RWPE1 (cell line): ENCODE data around the gene CCDC182.

Experiments used
- CTCF ChIA-PET: fragments of 350-600 bp; sonication (Branson Sonifier 250); formaldehyde crosslinking; extraction: SDS; loops from one replicate; lab custom pipeline; 2021; lab: Yijun Ruan, JAX
- POLR2A ChIA-PET: fragments of 400-600 bp; formaldehyde crosslinking; extraction: SDS; loops from one replicate; lab custom pipeline; 2020; ENCODE audit warnings: antibody characterized with exemption; ENCODE audit not compliant: low non-redundant PET; lab: Yijun Ruan, JAX
- DNase-seq: peaks from one replicate; pipeline ENCODE4 v3.0.0; 2012; ENCODE audit warnings: low spot score
- H3K27ac ChIP-seq: fragments of 450-650 bp; 2 replicates; pipeline ENCODE4 v1.5.1; 2017
- TF ChIP-seq, protein P1 (sequence below): fragments of 450-650 bp; conservative IDR thresholded peaks from 2 replicates; pipeline ENCODE4 v1.5.1; 2017; ENCODE audit warnings: low read depth, mild to moderate bottlenecking

The CCDC182 gene

DNA sequence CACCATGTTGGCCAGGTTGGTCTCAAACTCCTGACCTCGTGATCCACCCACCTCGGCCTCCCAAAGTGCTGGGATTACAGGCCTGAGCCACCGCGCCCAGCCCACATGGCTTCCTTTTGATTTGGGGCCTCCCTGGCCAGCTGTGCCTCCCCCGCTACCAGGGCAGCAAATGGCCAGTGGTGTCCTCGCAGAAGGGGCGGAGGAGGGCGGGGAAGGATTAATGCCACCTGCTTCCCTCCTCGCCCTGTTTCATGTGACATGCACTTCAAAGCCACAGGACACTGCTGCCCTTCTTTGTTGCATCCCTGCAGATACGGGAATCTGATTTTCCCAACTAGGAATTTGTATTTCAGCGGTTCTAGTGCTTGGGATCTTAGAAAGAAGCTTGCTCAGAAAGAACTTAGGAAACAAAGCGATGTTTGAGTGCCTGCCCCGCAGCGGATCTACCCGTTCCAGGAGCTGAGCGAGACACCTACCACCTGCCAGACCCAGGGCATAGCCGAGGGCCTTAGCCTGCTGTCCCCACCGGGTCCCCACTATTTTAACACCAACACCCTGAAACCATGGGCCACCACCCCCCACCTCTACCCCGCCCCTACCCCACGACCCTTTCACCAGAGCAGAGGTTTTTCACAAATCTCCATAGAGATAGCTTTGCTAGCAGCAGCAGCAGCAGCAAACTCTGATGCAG lies 37.7 kb upstream of the CCDC182 start:
- CTCF ChIA-PET: interaction anchor here (0.6 to 1.2 kb wide), 10 partner anchors 9 to 691 kb away, joined by 3 to 7 read pairs (median 3); no protein-coding TSS in a partner anchor
- no peak for DNase-seq
- TF ChIP-seq, protein P1, sequence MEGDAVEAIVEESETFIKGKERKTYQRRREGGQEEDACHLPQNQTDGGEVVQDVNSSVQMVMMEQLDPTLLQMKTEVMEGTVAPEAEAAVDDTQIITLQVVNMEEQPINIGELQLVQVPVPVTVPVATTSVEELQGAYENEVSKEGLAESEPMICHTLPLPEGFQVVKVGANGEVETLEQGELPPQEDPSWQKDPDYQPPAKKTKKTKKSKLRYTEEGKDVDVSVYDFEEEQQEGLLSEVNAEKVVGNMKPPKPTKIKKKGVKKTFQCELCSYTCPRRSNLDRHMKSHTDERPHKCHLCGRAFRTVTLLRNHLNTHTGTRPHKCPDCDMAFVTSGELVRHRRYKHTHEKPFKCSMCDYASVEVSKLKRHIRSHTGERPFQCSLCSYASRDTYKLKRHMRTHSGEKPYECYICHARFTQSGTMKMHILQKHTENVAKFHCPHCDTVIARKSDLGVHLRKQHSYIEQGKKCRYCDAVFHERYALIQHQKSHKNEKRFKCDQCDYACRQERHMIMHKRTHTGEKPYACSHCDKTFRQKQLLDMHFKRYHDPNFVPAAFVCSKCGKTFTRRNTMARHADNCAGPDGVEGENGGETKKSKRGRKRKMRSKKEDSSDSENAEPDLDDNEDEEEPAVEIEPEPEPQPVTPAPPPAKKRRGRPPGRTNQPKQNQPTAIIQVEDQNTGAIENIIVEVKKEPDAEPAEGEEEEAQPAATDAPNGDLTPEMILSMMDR: no peak
- H3K27ac ChIP-seq: no peak overlapping the region
- POLR2A ChIA-PET: no interaction called here

DNA sequence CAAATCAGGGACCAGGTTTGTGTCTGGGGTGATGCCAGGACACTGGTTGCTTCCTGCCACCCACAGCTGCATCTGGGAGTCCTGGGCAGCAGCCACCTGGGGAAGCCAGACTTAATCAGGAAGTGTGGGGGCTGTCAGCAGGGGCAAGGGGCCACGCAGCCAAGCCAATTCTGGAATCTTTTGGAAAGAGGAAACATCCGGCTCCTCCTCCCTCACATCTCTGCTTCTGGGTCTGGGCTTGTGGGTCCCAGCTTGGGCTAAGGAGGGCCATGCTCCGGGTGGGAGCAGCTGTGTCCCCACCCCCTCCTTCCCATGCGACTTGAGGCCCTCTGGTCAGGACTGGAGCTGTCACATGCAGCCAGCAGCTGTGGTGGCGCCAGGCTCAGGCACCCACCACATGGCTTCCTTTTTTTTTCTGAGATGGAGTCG lies 37.0 kb upstream of the CCDC182 start:
- CTCF ChIA-PET: no interaction called here
- H3K27ac ChIP-seq: no peak overlapping the region
- TF ChIP-seq, protein P1: no peak
- no peak for DNase-seq
- POLR2A ChIA-PET: no interaction called here

DNA sequence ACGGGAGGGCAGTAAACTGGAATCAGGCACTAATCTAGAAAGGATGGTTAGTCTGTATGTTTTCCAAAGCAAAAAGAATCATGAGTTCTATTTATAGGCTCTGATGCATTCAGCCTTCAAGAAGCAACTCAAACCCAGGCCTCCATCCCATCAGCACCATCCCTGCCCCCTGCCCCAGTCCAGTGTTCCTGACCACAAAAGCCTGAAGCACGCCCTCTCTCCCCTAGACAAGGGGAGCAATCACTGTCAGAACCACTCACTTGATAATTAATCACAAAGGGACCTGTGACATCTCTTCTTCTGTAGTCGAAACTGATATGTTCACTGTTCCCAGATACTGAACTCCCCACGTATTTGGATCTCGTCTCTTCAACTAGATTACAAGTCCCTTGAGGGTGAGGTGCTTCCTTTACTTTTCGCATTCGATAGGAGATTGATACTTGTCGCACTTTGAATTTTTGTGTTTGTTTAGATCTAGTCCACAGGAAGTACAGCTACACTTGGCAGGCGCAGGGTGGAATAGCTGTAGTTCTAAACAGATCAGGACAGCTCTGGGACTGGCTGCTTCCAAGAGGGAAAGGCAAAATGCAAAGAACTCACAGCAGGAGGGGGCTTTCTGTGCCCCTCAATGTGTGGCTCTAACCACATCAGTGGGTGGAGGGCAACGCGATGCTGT lies 36.4 kb upstream of the CCDC182 start:
- ChIA-PET CTCF (no interaction called here), POLR2A (no interaction called here)
- H3K27ac ChIP-seq: no peak overlapping the region
- TF ChIP-seq, protein P1: no peak
- DNase-seq: no peak

DNA sequence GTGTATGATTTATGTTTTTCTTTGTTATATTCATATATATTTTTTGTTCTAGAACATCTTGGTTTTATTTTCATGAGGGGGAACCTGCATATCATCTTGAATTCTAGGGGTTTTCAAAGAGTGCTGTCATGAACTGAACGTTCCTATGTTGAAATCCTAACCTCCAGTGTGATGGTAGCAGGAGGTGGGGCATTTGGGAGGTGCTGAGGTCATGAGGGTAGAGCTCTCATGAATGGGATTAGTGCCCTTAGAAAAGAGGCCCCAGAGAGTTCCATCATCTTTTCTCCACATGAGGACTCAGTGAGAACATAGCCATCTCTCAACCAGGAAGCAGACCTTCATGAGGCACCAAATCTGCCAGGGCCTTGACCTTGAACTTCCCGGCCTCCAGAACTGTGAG lies 34.6 kb upstream of the CCDC182 start:
- TF ChIP-seq, protein P1: no peak
- CTCF ChIA-PET: interaction anchor here (0.6 kb wide), 1 partner anchor 185 kb away, joined by 3 read pairs; no protein-coding TSS in a partner anchor
- H3K27ac ChIP-seq: no peak overlapping the region
- no peak for DNase-seq
- POLR2A ChIA-PET: no interaction called here

DNA sequence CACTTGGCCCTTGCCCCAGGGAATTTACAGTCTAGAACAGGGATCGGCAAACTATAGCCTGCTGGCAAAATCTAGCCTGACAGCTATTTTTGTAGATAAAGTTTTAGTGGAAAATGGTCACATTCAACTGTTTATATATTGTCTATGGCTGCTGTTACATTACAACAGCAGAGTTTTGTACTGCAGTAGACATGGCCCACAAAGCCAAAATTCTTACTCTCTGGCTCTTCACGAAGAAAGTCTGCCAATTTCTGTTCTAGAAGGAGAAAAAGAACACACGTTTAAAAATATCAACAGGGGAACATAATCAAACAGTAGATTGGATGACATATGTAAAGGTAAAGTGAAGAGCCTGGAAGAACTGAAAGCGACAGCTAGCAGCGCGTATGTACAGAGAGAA lies 33.2 kb upstream of the CCDC182 start:
- no peak overlapping the region for H3K27ac ChIP-seq
- TF ChIP-seq, protein P1: no peak
- no peak for DNase-seq
- POLR2A ChIA-PET: no interaction called here
- CTCF ChIA-PET: interaction anchor here (0.6 kb wide), 1 partner anchor 31 kb away, joined by 3 read pairs; no protein-coding TSS in a partner anchor

DNA sequence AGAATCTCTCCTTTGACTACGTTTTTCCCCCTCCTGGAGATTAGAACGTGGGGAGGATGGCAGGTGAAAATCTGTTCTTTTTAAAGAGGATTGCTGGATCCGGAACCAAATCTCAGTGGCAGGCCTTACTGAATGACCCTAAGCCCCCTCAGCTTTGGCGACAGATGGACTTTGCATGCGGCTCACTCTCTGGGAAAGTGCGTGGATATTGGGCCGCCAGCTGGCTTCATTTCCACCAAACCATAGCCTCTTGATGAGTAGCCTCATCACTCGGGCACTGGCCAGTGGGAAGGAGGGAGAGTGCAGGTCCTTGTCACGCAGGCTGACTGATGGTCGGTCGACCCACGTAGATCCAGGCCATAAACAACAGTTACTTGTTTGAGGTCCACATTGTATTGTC lies 31.3 kb upstream of the CCDC182 start:
- ChIA-PET POLR2A (no interaction called here), CTCF (no interaction called here)
- DNase-seq: no peak
- H3K27ac ChIP-seq: no peak overlapping the region
- TF ChIP-seq, protein P1: no peak
